ENCODE measurements around the gene WDFY2.

The WDFY2 gene

DNA sequence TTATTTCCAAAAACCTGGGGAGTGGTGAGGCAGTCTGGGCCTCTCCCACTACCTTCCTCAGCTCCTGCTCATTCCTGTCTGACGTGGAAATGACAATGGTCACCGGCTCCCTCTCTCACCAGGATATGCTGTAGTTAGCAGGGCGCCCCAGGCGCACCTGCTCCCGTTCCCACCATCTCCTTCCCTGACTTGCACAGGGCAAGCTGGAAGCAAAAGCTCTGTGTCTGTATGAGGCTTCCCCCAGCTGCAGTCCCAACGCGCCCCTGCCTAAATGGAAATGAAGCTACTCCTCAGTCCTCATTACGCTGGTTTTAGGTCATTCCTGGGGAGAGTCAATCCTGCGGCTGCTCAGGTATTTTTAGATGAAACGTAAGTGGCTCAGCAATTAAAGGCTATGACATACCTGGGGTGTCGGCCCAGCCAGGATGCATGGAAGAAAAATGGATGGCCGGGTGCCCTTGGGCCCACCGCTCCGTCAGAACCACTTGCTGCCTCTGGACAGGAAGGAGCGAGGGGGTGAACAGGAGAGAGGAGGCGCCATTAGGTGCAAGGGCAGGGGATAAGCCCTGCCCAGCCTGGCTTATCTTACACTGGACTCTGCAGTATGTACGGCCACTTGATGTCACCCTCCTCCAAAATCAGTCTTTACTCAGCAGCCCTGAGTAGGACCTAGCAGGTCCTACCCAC, 187.3 kb downstream of the WDFY2 start:
- no peak for DNase-seq (ENCODE audit: low read depth in 2 of 2)

GRCh38 chr13:51772105-51772455, 187.8 kb downstream of the WDFY2 start:
- no peak for DNase-seq (ENCODE audit: low read depth in 2 of 2)

DNA sequence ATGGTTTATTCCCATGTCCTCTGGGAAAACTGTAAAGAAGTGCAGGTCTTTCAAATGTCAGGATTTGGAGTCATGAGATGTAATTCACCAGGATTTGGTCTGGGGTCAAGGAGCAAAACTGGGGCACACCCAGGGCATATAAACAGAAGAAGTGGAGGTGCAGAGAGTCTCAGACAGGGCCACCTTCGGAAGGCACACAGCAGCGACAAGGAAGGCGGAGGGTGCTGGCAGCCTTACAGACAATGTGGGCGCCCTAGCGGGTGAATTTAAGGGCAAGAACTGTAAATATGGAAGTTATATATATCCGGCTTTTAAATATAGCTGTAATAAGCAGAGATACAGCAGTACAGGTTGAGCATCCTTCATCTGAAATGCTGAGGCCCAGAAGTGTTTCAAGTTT, 188.5 kb downstream of the WDFY2 start:
- no peak for DNase-seq (ENCODE audit: low read depth in 2 of 2)

- no peak for DNase-seq (ENCODE audit: low read depth in 2 of 2)
Measured at GRCh38 chr13:51773515-51773914, 189.3 kb downstream of the WDFY2 start.

DNA sequence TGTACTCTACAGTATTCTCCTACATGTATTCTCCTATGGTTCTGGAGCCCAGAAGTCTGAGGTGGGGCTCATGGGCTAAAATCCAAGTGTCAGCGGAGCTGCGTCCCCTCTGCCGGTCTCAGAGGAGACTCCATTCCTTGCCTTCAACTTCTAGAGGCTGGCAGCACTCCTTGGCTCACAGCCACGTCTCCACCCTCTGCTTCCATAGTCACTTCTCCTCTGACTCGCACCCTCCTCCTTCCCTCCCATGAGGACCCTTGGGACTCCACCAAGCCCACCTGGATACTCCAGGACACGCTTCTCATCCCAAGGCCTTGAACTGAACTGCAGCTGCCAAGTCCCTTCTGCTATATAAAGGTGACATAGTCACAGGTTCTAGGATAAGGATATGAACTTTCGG, 191.9 kb downstream of the WDFY2 start:
- no peak for DNase-seq (ENCODE audit: low read depth in 2 of 2)

- no peak for DNase-seq (ENCODE audit: low read depth in 2 of 2)
Measured at GRCh38 chr13:51777921-51778320, 193.7 kb downstream of the WDFY2 start.

GRCh38 chr13:51778392-51778791, 194.1 kb downstream of the WDFY2 start:
- no peak for DNase-seq (ENCODE audit: low read depth in 2 of 2)

DNA sequence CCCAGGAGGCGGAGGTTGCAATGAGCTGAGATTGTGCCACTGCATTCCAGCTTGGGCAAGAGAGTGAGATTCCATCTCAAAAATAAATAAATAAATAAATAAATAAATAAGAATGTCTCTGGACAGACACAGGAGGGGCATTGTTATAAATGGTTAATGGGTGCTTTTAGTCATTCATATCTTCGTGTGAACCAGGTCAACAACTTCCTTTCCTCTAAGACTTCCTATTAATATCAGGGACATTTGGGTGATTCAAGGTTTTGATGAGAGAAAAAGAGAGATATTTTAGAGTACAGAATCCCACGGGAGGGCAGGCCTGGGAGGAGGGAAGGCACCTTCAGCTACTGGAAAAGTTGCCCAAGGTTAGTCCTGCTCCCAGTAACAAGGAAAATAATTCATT, 195.8 kb downstream of the WDFY2 start:
- DNase-seq (ENCODE audit: low read depth in 2 of 2) = no peak

- DNase-seq (ENCODE audit: low read depth in 2 of 2) = no peak
Measured at GRCh38 chr13:51781246-51782022, 197.2 kb downstream of the WDFY2 start.

DNA sequence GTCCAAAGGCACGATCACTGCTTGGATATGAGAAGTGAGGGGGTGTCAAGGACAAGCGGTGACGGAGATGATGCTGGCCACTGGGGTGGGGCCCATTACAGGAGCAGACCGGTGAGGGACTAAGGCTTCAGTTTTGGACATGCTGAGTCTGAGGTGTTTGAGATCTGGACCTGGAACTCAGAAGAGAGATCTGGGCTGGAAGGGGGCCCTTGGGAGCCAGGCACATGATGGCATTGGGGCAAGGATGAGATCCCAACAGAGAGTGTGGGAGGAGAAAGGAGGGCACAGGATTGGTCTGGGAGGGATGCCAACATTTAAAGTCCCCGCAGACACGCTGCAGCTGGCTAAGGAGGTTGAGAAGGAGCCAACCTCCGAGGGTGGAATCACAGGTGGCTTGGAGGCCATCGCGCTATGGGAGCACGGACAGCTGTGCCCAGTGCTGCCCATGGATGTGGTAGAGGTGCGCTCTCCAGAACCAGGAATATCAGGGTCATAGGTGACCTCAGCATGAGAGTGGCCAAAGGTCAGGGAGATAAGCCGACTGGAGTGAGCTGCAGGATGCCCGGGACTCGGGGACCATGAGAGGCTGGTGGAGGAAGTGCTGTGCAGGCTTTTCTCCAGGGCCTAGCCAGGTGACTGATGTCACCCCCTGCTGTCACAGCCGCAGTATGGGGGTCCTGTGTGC, 197.9 kb downstream of the WDFY2 start:
- DNase-seq (ENCODE audit: low read depth in 2 of 2) = no peak

DNA sequence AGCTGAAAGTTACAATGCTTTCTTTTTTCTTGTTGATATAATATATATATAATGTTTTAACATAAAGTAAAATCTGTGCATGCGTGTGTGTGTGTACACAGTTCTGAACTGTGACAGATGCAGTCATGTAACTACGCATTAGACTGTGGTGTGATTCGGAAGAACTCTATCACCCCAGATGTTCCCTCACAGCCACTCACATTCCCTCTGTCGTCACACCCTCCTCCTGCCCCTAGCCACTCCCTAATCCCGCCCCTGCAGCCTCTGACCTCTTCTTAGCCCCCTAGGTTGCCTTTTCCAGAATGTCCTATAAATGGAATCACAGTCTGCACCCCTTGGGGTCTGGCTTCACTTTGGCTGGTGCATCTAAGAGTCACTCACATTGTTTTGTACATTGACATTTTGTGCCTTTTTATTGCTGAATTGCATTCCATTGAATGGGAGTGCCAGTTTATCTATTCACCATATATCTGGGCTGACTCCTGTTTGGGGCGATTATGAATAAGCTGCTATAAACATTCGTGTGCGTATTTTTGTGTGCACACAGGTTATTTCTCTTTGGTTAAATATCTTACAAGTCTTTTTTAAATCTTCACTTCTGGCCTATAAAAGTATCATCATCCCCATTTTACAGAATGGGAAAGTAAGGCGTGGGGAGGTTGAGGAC, 199.3 kb downstream of the WDFY2 start:
- no peak for DNase-seq (ENCODE audit: low read depth in 2 of 2)

- no peak for DNase-seq (ENCODE audit: low read depth in 2 of 2)
Measured at GRCh38 chr13:51784097-51784496, 199.8 kb downstream of the WDFY2 start.

DNA sequence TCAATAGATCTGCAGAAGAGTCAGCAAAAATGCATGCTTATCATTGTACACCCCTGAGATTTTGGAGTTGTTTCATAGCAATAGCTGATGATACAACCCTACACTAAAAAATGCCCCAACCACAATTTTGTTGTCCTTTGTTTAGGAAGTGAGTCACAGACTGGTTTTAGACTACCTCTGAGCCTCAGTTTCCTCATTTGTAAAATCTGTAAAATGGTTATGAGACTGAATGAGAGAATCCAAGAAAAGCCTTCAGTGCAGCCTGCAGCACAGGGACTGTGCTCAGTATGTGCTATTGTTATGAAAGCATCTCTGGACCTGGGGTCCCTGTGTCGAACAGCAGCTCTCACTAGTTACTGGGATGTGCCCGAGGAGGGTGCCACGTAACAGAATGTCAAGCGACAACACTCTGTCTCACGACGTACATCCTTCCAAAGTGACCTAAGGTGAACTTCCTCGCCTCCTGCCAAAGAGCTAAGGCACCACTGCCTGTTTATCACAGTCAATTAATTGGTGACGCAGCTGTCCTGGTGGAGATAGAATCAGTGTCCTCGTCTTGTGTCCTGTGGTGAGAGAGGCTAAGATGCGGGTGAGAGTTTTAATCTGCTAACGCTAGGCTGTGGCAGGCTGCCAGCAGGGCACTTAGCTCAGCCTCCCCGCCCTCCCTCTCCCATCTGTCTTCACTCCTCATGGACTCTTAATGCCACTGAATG, 201.6 kb downstream of the WDFY2 start:
- DNase-seq (ENCODE audit: low read depth in 2 of 2) = no peak

DNA sequence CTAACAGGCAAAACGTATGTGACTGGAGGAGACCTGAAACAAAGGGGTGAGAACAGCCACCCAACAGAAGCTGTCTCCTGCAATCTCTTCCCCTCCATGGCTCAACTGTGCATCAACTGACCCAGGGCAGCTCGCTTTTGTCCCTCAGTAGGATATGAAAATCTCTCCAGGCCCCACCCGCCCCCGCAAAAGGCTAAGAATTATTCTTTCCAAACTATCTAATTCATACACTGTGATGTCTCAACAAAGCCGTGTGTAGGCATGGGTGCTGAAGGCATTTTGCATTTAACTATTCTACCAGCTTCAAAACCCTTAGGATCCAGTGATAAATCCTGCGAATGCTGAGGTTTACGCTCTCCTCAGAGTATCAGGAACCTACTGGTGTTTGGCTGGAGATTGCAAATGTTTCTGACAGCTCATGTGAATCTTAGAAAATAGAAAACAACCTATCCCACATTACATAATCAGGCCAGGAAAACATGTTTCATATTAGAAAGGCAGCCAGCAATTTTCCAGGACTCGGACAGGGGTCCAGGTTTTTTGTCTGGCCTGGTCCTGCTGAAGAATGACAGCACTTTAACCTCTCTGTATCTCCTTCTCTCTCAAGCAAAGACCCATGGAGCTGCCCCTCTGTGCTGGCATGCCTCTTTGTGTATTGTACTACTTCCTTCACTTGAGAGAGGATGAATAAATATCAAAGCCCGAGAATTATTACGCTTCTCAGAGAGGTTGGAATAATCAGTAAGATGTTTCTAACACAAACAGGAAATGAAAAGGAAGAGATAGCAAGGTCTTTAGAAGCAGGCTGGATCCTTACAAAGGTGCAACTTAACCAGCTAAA, 202.4 kb downstream of the WDFY2 start:
- DNase-seq (ENCODE audit: low read depth in 2 of 2) = no peak

DNA sequence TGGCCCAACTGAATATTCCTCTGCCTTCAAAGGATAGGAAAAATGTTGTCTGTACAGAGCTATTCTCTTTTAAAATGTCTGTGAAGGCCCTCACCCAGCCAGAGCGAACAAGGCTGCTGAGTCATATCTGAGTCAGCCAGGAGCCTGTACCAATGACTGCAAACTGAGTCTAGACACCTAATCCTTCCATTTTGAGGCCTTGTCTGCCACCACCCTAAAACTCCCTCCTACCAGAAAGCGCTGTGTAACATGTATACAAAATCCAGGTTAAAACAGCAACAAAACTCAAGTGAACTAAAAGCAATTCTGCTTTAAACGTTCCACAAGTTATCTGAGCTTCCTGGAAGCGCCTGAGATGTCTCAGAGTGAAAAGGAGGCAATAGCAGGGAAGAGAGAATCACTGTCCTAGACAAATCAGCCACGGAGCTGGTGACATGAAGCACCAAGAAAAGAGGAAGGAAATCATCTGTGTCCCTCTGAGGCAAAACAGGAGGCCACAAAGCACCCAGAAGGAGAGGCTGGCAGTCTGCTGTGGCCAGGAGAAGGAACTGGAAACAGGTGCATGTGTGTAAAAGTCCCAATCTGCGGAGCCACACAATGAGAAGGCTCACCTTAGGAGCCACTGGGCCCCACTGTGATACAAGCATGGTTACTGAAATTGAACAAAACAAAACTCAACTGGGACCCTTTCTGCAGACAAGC, 209.5 kb downstream of the WDFY2 start:
- DNase-seq (ENCODE audit: low read depth in 2 of 2) = peak; percentile 38

DNA sequence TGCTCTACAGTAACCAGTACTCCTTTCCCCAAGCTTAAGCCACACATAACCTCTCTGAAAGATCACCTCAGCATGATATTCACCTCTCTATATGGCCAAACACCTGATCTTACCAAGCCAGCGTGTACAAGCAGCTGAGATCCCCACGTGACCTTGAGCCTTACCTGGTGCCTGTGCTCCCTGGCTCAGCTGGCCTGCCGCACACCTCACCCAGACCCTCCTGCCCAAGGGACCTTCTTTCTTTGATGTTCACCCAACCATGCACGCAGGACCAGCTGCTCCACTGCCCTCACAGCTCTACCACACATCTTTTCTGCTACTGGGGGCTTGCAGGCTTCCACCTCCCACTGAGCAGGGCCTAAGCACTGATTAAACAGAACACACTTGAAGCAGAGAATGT, 210.7 kb downstream of the WDFY2 start:
- no peak for DNase-seq (ENCODE audit: low read depth in 2 of 2)

GRCh38 chr13:51795419-51795818, 211.2 kb downstream of the WDFY2 start:
- no peak for DNase-seq (ENCODE audit: low read depth in 2 of 2)

GRCh38 chr13:51796546-51796945, 212.3 kb downstream of the WDFY2 start:
- no peak for DNase-seq (ENCODE audit: low read depth in 2 of 2)

GRCh38 chr13:51797664-51798488, 213.6 kb downstream of the WDFY2 start:
- DNase-seq (ENCODE audit: low read depth in 2 of 2) = peak; percentile 29 to 32

Data from stimulated activated CD8-positive, alpha-beta memory T cell treated with anti-CD3 and anti-CD28 coated beads, Interleukin-7, amount 100 ng/mL, for 4 hours (primary cell).